KOPT-K1 (cell line): Measurements from ENCODE around the gene ENAH.

Source experiments
- H3K27ac ChIP-seq: fragments of 200-600 bp; sonication (generic); 2 replicates; pipeline ENCODE4 v1.5.1; 2016; ENCODE audit warnings: antibody characterized with exemption, mild to moderate bottlenecking, low read depth, low read length; ENCODE audit not compliant: poor library complexity, severe bottlenecking
- H3K36me3 ChIP-seq: fragments of 200-600 bp; sonication (generic); 2 replicates; pipeline ENCODE4 v1.5.1; 2017; ENCODE audit warnings: antibody characterized with exemption, mild to moderate bottlenecking, low read length, moderate library complexity; ENCODE audit not compliant: insufficient read depth
- H3K9me3 ChIP-seq: fragments of 200-600 bp; sonication (generic); 2 replicates; pipeline ENCODE4 v1.5.1; 2017; ENCODE audit warnings: antibody characterized with exemption, low read length, mild to moderate bottlenecking; ENCODE audit not compliant: insufficient read depth, poor library complexity, severe bottlenecking

Gene ENAH

GRCh38 chr1:225608014-225608796 lies 44.7 kb downstream of the ENAH start:
- Histone ChIP-seq H3K36me3 (no peaks in the 10 kb centered on the region), H3K9me3 (no peaks in the 10 kb centered on the region), H3K27ac (no peak overlapping the region)

GRCh38 chr1:225607355-225607754 lies 45.6 kb downstream of the ENAH start:
- Histone ChIP-seq H3K36me3 (no peaks in the 10 kb centered on the region), H3K9me3 (no peaks in the 10 kb centered on the region), H3K27ac (no peak overlapping the region)

- no peak overlapping the region for H3K27ac ChIP-seq
Measured at GRCh38 chr1:225603538-225604354, 49.2 kb downstream of the ENAH start.

GRCh38 chr1:225602590-225603206 lies 50.2 kb downstream of the ENAH start:
- H3K36me3 ChIP-seq, result no peaks in the 10 kb centered on the region
- no peak overlapping the region for H3K27ac ChIP-seq
- peaks cover 4% of the 10 kb centered on the region for H3K9me3 ChIP-seq

More at GRCh38 chr1:225603538-225604354, 49.2 kb downstream of the ENAH start:
- H3K9me3 ChIP-seq, result peaks cover 4% of the 10 kb centered on the region
- H3K36me3 ChIP-seq, result no peaks in the 10 kb centered on the region

GRCh38 chr1:225601902-225602589 lies 50.9 kb downstream of the ENAH start:
- Histone ChIP-seq H3K36me3 (no peaks in the 10 kb centered on the region), H3K9me3 (peaks cover 4% of the 10 kb centered on the region), H3K27ac (no peak overlapping the region)

GRCh38 chr1:225598847-225599246 lies 54.1 kb downstream of the ENAH start:
- Histone ChIP-seq H3K36me3 (no peaks in the 10 kb centered on the region), H3K9me3 (peaks cover 4% of the 10 kb centered on the region), H3K27ac (no peak overlapping the region)

GRCh38 chr1:225597926-225598575 lies 54.9 kb downstream of the ENAH start:
- no peaks in the 10 kb centered on the region for H3K36me3 ChIP-seq
- peaks cover 4% of the 10 kb centered on the region for H3K9me3 ChIP-seq
- no peak overlapping the region for H3K27ac ChIP-seq

GRCh38 chr1:225596736-225597135 lies 56.2 kb downstream of the ENAH start:
- H3K9me3 ChIP-seq, result peaks cover 4% of the 10 kb centered on the region
- H3K36me3 ChIP-seq, result no peaks in the 10 kb centered on the region
- no peak overlapping the region for H3K27ac ChIP-seq

GRCh38 chr1:225595974-225596551 lies 56.9 kb downstream of the ENAH start:
- Histone ChIP-seq H3K27ac (no peak overlapping the region), H3K9me3 (peaks cover 4% of the 10 kb centered on the region), H3K36me3 (no peaks in the 10 kb centered on the region)

- peaks cover 3% of the 10 kb centered on the region for H3K9me3 ChIP-seq
- H3K27ac ChIP-seq, result no peak overlapping the region
- no peaks in the 10 kb centered on the region for H3K36me3 ChIP-seq
Measured at GRCh38 chr1:225595452-225595851, 57.5 kb downstream of the ENAH start.

- Histone ChIP-seq H3K36me3 (no peaks in the 10 kb centered on the region), H3K27ac (no peak overlapping the region), H3K9me3 (no peaks in the 10 kb centered on the region)
Measured at GRCh38 chr1:225593414-225593813, 59.5 kb downstream of the ENAH start.

- H3K36me3 ChIP-seq, result no peaks in the 10 kb centered on the region
- H3K9me3 ChIP-seq, result no peaks in the 10 kb centered on the region
- no peak overlapping the region for H3K27ac ChIP-seq
Measured at GRCh38 chr1:225592362-225593025, 60.4 kb downstream of the ENAH start.

GRCh38 chr1:225587310-225587709 lies 65.6 kb downstream of the ENAH start:
- no peaks in the 10 kb centered on the region for H3K36me3 ChIP-seq
- no peaks in the 10 kb centered on the region for H3K9me3 ChIP-seq

GRCh38 chr1:225581186-225581585 lies 71.7 kb downstream of the ENAH start:
- H3K9me3 ChIP-seq, result no peaks in the 10 kb centered on the region
- no peaks in the 10 kb centered on the region for H3K36me3 ChIP-seq
- H3K27ac ChIP-seq, result no peak overlapping the region

More at GRCh38 chr1:225587310-225587709, 65.6 kb downstream of the ENAH start:
- no peak overlapping the region for H3K27ac ChIP-seq
